Measurements from ENCODE around the gene EXT2. TPM values are rescaled to one million over a fixed set of nuclear protein-coding genes. Genes with fewer than 3 reads are reported as not detected.

The EXT2 gene
- total RNA-seq, 1 donor from 2014 or later: 53.7 TPM

DNA sequence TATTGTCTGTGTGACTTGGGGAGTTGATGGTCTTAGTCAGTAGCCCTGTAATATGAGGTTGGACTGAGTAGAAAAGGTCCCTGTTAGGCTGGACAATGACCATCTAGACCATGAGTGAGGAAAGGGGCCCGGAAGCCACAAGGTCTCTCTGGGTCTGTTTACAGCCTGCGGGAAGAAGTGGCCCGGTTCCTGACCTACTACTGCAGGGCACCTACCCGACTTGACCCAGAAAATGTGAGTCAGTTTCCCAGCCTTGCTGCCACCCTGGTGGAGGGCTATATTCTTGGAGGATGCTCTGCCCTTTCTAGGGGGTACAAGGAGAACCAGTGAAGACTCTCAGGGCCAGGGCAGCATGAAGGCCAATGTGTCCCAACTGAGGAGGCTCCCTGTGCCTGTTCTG lies 44.3 kb upstream of the EXT2 start:
- no peak for DNase-seq
- H3K36me3 ChIP-seq: no peaks in the 10 kb centered on the region
- H3K9me3 ChIP-seq: no peaks in the 10 kb centered on the region
- TF ChIP-seq CTCF (IDR thresholded peaks at IDR 0.05): no peak
- no peak overlapping the region for H3K27ac ChIP-seq
- no peaks in the 10 kb centered on the region for H3K4me1 ChIP-seq
- intact Hi-C loops (cut with DNase I): no loop called here
- H3K4me3 ChIP-seq: no peak overlapping the region
- no peaks in the 10 kb centered on the region for H3K27me3 ChIP-seq (ENCODE audit: low read depth)
- no peak for ATAC-seq

DNA sequence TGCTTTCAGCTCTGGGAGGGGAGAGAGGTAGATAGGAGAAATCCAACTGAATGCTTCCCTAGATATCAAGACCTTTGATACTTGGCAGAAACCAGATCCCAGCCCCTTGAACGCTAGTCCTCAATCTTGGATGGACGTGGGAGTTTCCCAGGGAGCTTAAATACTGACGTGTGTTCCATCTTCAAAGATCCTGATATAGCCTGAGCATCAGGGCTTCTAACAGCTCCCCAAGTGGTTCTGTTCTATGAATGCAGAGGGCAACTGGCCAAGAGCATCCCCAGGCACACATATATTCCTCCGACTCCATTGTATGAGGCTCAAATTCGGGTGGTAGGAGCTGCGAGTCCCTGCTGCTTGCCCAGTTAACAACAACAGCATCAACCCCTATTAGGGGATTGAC lies 38.1 kb upstream of the EXT2 start:
- no peak overlapping the region for H3K4me3 ChIP-seq
- H3K4me1 ChIP-seq: no peaks in the 10 kb centered on the region
- no peaks in the 10 kb centered on the region for H3K36me3 ChIP-seq
- no peak overlapping the region for H3K27ac ChIP-seq
- no peaks in the 10 kb centered on the region for H3K27me3 ChIP-seq (ENCODE audit: low read depth)
- ATAC-seq: no peak
- DNase-seq: no peak
- TF ChIP-seq CTCF (IDR thresholded peaks at IDR 0.05): no peak
- H3K9me3 ChIP-seq: no peaks in the 10 kb centered on the region
- intact Hi-C loops (cut with DNase I): no loop called here

DNA sequence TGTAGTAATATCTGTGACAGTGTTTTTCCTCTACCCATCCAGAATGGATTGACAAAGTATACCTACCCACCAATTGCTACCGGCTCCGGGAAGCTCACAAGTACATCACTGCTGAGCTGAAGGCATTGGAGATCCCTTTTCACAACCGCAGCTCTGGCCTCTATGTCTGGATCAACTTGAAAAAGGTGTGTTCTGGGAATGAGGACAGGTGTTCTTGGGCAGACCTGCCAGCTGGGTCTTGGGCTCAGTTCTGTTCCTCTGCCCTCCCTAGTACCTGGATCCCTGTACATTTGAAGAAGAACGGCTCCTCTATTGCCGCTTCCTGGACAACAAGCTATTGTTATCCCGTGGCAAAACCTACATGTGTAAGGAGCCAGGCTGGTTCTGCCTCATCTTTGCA lies 37.2 kb upstream of the EXT2 start:
- Histone ChIP-seq H3K4me3 (no peak overlapping the region), H3K4me1 (no peaks in the 10 kb centered on the region), H3K27ac (no peak overlapping the region), H3K27me3 (ENCODE audit: low read depth) (no peaks in the 10 kb centered on the region), H3K9me3 (no peaks in the 10 kb centered on the region), H3K36me3 (no peaks in the 10 kb centered on the region)
- no peak for ATAC-seq
- intact Hi-C loops (cut with DNase I): no loop called here
- no peak for DNase-seq
- no peak for TF ChIP-seq CTCF (IDR thresholded peaks at IDR 0.05)

GRCh38 chr11:44065161-44065661 lies 30.3 kb upstream of the EXT2 start:
- H3K27ac ChIP-seq: peak overlapping the region; percentile 92
- peaks cover 14% of the 10 kb centered on the region for H3K4me1 ChIP-seq
- no peaks in the 10 kb centered on the region for H3K9me3 ChIP-seq
- ATAC-seq (no peak), DNase-seq (no peak)
- H3K27me3 ChIP-seq (ENCODE audit: low read depth): no peaks in the 10 kb centered on the region
- intact Hi-C loops (cut with DNase I): no loop called here
- TF ChIP-seq CTCF (IDR thresholded peaks at IDR 0.05): no peak
- no peak overlapping the region for H3K4me3 ChIP-seq
- no peaks in the 10 kb centered on the region for H3K36me3 ChIP-seq

- H3K4me1 ChIP-seq: peaks cover 14% of the 10 kb centered on the region
- H3K27ac ChIP-seq: peak within 1 kb of the TSS; percentile 92
- H3K36me3 ChIP-seq: peaks cover 2% of the 10 kb centered on the region
- peak; percentile 98 for DNase-seq
- peak; percentile 91 for TF ChIP-seq CTCF (IDR thresholded peaks at IDR 0.05)
- intact Hi-C loops (cut with DNase I): no loop called here
- H3K27me3 ChIP-seq (ENCODE audit: low read depth): no peaks in the 10 kb centered on the region
- H3K4me3 ChIP-seq: peak within 1 kb of the TSS; percentile 74
- peak; percentile 98 for ATAC-seq
- H3K9me3 ChIP-seq: no peaks in the 10 kb centered on the region
These were observed 29.4 kb upstream of the EXT2 start, which contains the start of gene ACCS for GRCh38 chr11:44065841-44066731. TSS of gene ACCS (plus strand) at chr11:44066270. CDS start at chr11:44067628, 1,358 bp downstream.

Data from lower lobe of right lung (tissue), 2 donors.